ENCODE results near the gene CRACR2B.

Gene CRACR2B

GRCh38 chr11:808427-809286 is 19.1 kb upstream of the CRACR2B start:
- DNase-seq, result no peak
- Mint-ChIP-seq H3K36me3 (ENCODE audit: low read depth) (peaks cover 24% of the 10 kb centered on the region), H3K4me3 (peak overlapping the region; percentile 96), H3K4me1 (peaks cover 36% of the 10 kb centered on the region), H3K27ac (peak overlapping the region; percentile 100), H3K27me3 (ENCODE audit: low read depth, poor library complexity) (no peaks in the 10 kb centered on the region), H3K9me3 (no peaks in the 10 kb centered on the region)
- TF ChIP-seq CTCF (IDR thresholded peaks at IDR 0.05), result no peak

GRCh38 chr11:809287-810039 is 18.3 kb upstream of the CRACR2B start, which contains the start of gene RPLP2:
RPLP2 (plus strand) TSS chr11:809967; CDS start chr11:810235, 268 bp downstream.
- H3K4me1 Mint-ChIP-seq, result peaks cover 36% of the 10 kb centered on the region
- peaks cover 28% of the 10 kb centered on the region for H3K36me3 Mint-ChIP-seq (ENCODE audit: low read depth)
- no peak for TF ChIP-seq CTCF (IDR thresholded peaks at IDR 0.05)
- H3K9me3 Mint-ChIP-seq, result no peaks in the 10 kb centered on the region
- peak within 1 kb of the TSS; percentile 100 for H3K27ac Mint-ChIP-seq
- no peaks in the 10 kb centered on the region for H3K27me3 Mint-ChIP-seq (ENCODE audit: low read depth, poor library complexity)
- DNase-seq, result peak; percentile 97
- H3K4me3 Mint-ChIP-seq, result peak within 1 kb of the TSS; percentile 96

GRCh38 chr11:810040-810567 is 17.6 kb upstream of the CRACR2B start:
- H3K4me1 Mint-ChIP-seq, result peaks cover 36% of the 10 kb centered on the region
- DNase-seq, result no peak
- peaks cover 28% of the 10 kb centered on the region for H3K36me3 Mint-ChIP-seq (ENCODE audit: low read depth)
- peak overlapping the region; percentile 96 for H3K4me3 Mint-ChIP-seq
- no peaks in the 10 kb centered on the region for H3K9me3 Mint-ChIP-seq
- H3K27ac Mint-ChIP-seq, result peak overlapping the region; percentile 80
- TF ChIP-seq CTCF (IDR thresholded peaks at IDR 0.05), result no peak
- no peaks in the 10 kb centered on the region for H3K27me3 Mint-ChIP-seq (ENCODE audit: low read depth, poor library complexity)

- no peak for DNase-seq
- TF ChIP-seq CTCF (IDR thresholded peaks at IDR 0.05), result no peak
- peaks cover 28% of the 10 kb centered on the region for H3K36me3 Mint-ChIP-seq (ENCODE audit: low read depth)
- H3K27ac Mint-ChIP-seq, result peak overlapping the region; percentile 86
- H3K4me1 Mint-ChIP-seq, result peaks cover 32% of the 10 kb centered on the region
- peak overlapping the region; percentile 96 for H3K4me3 Mint-ChIP-seq
- H3K9me3 Mint-ChIP-seq, result no peaks in the 10 kb centered on the region
- no peaks in the 10 kb centered on the region for H3K27me3 Mint-ChIP-seq (ENCODE audit: low read depth, poor library complexity)
Observed at GRCh38 chr11:811446-812245, 16.1 kb upstream of the CRACR2B start.

GRCh38 chr11:812390-812789 is 15.3 kb upstream of the CRACR2B start:
- H3K36me3 Mint-ChIP-seq (ENCODE audit: low read depth), result peaks cover 28% of the 10 kb centered on the region
- TF ChIP-seq CTCF (IDR thresholded peaks at IDR 0.05), result no peak
- H3K27me3 Mint-ChIP-seq (ENCODE audit: low read depth, poor library complexity), result no peaks in the 10 kb centered on the region
- no peak for DNase-seq
- H3K9me3 Mint-ChIP-seq, result no peaks in the 10 kb centered on the region
- peaks cover 32% of the 10 kb centered on the region for H3K4me1 Mint-ChIP-seq
- H3K4me3 Mint-ChIP-seq, result no peak overlapping the region
- no peak overlapping the region for H3K27ac Mint-ChIP-seq
